ENCODE data around the gene TBC1D25.
A peak's percentile ranks its signal among the peaks of the same experiment; 100 is the strongest.

TBC1D25 gene, protein sequence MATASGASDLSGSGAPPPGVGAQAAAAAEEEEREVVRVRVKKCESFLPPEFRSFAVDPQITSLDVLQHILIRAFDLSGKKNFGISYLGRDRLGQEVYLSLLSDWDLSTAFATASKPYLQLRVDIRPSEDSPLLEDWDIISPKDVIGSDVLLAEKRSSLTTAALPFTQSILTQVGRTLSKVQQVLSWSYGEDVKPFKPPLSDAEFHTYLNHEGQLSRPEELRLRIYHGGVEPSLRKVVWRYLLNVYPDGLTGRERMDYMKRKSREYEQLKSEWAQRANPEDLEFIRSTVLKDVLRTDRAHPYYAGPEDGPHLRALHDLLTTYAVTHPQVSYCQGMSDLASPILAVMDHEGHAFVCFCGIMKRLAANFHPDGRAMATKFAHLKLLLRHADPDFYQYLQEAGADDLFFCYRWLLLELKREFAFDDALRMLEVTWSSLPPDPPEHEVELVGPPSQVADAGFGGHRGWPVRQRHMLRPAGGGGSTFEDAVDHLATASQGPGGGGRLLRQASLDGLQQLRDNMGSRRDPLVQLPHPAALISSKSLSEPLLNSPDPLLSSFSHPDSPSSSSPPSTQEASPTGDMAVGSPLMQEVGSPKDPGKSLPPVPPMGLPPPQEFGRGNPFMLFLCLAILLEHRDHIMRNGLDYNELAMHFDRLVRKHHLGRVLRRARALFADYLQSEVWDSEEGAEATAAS
- 26.8 reads per million, percentile 53 among the genes with 10 or more reads in this experiment for total RNA-seq

DNA sequence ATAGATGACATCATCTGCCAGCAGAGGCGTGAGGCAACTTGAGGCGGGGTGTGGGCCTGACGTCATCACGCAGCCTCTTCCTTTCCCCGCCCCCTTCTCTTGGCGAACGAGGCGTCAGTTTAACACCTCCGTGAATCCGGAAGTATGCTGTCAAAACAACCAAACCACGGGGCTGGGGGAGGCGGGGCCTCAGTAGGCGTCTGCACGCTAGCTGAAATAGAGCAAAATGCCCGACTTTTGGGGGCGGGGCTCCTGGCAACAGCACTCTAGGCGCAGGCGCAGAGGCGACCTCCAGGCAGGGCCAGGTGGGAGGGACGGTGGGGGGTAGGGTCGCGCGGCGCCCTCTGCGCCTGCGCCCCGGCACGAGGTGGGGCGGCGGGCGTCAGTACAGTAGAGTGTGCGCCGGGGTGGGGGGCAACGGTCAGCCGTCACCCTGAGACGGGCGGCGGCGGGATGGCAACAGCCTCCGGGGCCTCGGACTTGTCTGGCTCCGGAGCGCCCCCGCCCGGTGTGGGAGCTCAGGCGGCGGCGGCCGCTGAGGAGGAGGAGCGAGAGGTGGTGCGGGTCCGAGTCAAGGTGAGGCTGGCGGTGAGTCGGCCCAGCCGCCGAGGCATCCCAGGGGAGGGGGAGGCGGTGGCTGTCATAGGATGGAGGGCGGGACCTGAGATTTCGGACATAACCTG is at the start of gene TBC1D25:
Gene TBC1D25 (plus strand): TSS at position 370 of the 683 bp plus-strand sequence. CDS start 84 bp downstream, at position 454.
- peak; percentile 93 for DNase-seq

GRCh38 chrX:48489892-48490291 is 49.6 kb upstream of the TBC1D25 start:
- no peak for DNase-seq

GRCh38 chrX:48490661-48491060 is 48.9 kb upstream of the TBC1D25 start:
- DNase-seq: no peak

DNA sequence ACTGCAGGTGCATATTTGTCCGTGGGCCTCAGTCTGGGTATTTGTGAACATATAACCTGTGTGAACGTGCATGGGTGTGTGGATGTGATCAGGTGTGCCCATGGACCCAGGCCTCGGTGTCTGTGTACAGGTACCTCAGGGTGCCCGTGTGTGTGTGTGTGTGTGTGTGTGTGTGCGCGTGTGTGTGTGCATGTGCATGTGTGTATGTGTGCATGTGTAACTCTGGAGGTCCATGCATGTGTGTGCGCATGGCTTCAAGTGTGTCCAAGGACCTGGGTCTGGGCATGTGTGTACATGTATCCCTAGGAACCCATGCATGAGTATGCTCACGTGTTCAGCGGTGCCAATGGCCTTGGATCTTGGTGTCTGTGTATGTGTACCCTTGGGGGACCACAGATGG is 47.7 kb upstream of the TBC1D25 start:
- no peak for DNase-seq

DNA sequence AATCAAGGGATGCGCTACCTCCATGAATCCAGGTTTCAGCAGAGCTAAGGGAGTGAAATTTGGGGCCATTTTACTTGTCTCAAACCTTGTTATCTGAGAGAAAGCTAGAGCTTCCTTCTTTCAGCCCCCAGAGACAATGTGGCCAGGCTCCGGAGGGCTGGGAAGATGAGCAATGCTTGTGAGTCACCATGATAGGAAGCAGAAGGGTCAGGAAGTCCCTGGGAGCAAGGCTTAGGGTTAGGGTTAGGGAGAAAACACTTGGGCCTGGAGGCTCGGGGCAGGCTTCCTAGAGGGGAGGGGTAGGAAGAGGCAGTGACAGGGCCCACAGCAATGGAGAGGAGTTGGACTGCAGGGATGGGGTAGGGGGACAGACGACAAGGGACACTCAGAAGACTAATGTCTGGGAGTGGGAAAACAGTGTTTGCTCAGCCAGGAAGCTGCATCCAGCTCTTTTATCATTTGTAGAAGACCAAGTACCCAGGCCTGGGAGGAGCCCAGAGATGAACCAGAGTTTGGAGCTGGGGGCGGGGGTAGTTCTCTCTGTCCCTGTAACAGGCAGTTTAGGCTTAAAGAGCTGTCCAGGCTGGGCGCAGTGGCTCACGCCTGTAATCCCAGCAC is 47.1 kb upstream of the TBC1D25 start:
- DNase-seq: no peak

GRCh38 chrX:48493890-48494364 is 45.6 kb upstream of the TBC1D25 start:
- DNase-seq: no peak

DNA sequence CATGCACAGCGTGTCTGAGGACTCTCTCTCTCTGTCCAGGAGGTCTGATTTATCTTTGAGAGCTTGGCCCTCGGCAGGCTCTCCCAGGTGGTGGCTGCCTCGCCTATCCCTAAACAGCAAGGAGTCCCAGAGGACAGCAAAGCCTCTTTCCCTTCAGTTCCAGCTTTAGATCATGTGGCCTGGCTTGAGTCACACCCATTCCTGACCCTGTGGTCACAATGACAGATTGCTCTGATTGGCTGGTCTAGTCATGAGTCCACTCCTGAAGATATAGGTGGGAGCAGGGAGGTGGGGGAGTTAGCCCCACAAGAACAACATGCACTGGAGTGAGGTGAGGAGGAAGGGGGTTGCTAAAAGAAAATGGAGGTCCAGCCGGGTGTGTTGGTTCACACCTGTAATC is 42.9 kb upstream of the TBC1D25 start:
- no peak for DNase-seq

- DNase-seq: no peak
Measured at GRCh38 chrX:48497871-48498270, 41.6 kb upstream of the TBC1D25 start.

GRCh38 chrX:48498374-48498809 is 41.1 kb upstream of the TBC1D25 start:
- DNase-seq: no peak

DNA sequence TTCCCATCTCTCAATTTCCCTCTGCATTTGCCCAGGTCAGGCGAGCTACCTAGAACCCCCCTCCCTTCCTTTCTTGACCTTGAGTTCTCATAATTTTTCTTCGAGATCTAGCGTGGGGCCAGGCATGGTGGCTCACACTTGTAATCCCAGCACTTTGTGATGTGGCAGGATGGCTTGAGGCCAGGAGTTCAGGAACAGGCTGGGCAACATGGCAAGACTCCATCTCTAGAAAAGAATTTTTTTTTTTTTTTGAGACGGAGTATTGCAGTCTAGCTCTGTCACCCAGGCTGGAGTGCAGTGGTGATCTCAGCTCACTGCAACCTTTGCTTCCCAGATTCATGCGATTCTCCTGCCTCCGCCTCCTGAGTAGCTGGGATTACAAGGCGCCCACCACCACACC is 35.3 kb upstream of the TBC1D25 start:
- no peak for DNase-seq

- no peak for DNase-seq
Measured at GRCh38 chrX:48505481-48505880, 34.0 kb upstream of the TBC1D25 start.

- DNase-seq: no peak
Measured at GRCh38 chrX:48507246-48507645, 32.3 kb upstream of the TBC1D25 start.

DNA sequence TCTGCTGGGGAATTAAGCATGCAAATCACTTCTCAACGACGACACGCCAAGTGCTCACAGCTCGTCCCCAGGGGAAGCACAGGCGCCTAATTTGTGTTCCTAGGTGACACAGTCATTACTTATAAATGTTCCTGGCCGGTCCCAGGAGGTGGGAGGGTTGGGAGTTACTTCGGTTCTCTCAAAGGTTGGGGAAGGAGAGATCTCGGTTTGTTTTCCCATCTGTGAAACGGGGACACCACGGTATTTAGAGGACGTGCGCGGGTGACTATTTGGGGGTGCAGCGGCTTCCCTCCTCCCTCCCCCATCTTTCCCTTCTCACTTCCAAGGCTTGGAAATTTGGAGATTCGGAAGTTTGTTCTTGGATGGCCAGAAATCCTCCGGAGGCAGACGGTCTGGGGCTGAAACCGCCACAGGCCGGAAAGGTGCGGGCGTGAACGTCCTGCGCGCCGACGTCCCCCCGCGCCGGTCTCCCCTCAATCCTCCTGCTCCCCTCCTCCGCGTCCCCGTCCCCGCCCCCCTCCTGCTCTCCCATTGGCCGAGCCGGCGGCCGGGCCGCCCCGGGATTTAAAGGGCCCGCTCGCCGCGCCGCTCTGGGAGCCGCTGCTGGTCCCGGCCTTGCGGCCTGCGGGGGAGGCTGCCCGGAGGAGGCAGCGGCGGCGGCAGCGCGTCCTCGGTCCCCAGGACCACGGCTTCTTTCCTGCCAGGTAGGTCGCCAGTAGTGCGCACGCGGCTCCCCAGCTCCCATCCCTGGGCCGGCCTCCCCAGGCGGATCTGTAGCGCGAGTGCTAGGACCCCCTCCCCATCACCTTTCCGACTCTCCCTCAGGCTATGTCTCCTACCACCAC is 30.9 kb upstream of the TBC1D25 start, which contains the start of gene PORCN:
Gene PORCN (plus strand): TSS at position 593 of the 845 bp plus-strand sequence. CDS start 829 bp downstream, outside the sequence.
- DNase-seq: peak; percentile 68

DNA sequence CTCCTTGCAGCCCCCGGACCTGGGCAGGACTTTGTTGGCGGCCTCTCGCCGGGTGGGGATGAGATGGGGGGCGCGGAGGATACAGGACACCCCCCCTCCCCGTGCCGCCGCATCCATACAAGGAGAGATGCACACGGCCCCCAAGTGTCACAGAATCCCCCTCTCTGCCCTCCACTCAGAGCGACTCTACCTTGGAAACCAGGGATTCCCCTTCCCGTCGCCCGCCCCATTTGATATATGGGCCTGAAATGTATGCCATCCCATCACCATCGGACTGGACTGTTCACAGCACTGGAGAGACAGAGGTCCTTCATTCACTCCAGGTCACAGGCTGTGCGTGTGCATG is 30.3 kb upstream of the TBC1D25 start:
- no peak for DNase-seq

GRCh38 chrX:48509619-48510018 is 29.9 kb upstream of the TBC1D25 start:
- DNase-seq: no peak

GRCh38 chrX:48511560-48511959 is 28.0 kb upstream of the TBC1D25 start:
- no peak for DNase-seq

GRCh38 chrX:48512371-48512935 is 27.1 kb upstream of the TBC1D25 start:
- DNase-seq: no peak

GRCh38 chrX:48513670-48514069 is 25.8 kb upstream of the TBC1D25 start:
- no peak for DNase-seq

DNA sequence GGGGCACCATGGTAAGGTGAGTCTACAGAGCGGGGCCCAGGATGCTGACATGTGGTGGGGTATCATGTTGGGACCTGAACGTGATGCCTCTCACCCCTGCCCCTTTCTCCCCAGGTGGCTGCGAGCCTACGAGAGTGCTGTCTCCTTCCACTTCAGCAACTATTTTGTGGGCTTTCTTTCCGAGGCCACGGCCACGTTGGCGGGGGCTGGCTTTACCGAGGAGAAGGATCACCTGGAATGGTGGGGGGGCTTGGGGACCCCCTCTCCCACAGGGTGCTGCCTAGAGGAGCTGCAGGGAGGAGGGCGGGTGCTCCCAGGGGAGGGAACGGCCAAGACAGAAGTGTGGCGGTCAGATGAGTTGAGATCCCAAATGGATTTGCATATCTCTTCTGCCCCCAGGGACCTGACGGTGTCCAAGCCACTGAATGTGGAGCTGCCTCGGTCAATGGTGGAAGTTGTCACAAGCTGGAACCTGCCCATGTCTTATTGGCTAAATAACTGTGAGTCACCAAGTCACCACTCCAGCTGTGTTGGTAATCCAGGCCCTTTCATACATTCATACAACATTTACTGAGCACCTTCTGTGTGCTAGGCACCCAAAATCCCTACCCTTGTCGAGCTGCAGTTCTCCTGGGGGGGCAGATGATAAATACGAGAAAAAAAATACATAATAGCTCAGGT is 25.2 kb upstream of the TBC1D25 start:
- DNase-seq: no peak

- DNase-seq: no peak
Measured at GRCh38 chrX:48514868-48515460, 24.6 kb upstream of the TBC1D25 start.
